Natural killer cell (primary cell): ENCODE data around the gene FBXL7. TPM values are rescaled to one million over a fixed set of nuclear protein-coding genes. Genes with fewer than 3 reads are reported as not detected.

ENCODE experiments used
- ATAC-seq, 3 donors: fragments of 150-1000 bp in 2 of 3; fragments of 200-7000 bp in 1 of 3; cut with Tn5 transposase; 1 replicate in 1 of 3; 2 replicates in 2 of 3; pipeline ENCODE4 v1.10.0; 2021; ENCODE audit warnings: mild to moderate bottlenecking in 2 of 3, moderate library complexity in 2 of 3
- DNase-seq, 2 donors: peaks; one replicate each; pipeline versions ENCODE4 v3.0.0 to v3.0.0-alpha.2; 2013 to 2021; ENCODE audit warnings: mixed read lengths in 1 of 2
- H3K27ac ChIP-seq: one replicate; pipeline ENCODE4 v1.5.1; 2013; ENCODE audit warnings: mild to moderate bottlenecking, low read length
- H3K27me3 ChIP-seq: one replicate; pipeline ENCODE4 v1.6.1; 2013; ENCODE audit warnings: low read length; ENCODE audit not compliant: control insufficient read depth, insufficient read depth
- H3K36me3 ChIP-seq: one replicate; pipeline ENCODE4 v1.6.1; 2013; ENCODE audit warnings: low read length; ENCODE audit not compliant: control insufficient read depth, insufficient read depth
- H3K4me1 ChIP-seq: one replicate; pipeline ENCODE4 v1.6.1; 2013; ENCODE audit warnings: low read length; ENCODE audit not compliant: control insufficient read depth, insufficient read depth
- H3K4me3 ChIP-seq: one replicate; pipeline ENCODE4 v1.5.1; 2013; ENCODE audit warnings: low read length
- H3K9me3 ChIP-seq: one replicate; pipeline ENCODE4 v1.6.1; 2013; ENCODE audit warnings: low read length; ENCODE audit not compliant: control insufficient read depth, insufficient read depth
- H3K27ac Mint-ChIP-seq, 2 donors: one replicate each; pipeline ENCODE4 v1.8.0; 2022; ENCODE audit warnings: mild to moderate bottlenecking in 2 of 2, mixed read lengths in 2 of 2, moderate library complexity in 1 of 2
- H3K27me3 Mint-ChIP-seq, 2 donors: one replicate each; pipeline ENCODE4 v1.8.0; 2022; ENCODE audit warnings: low read depth in 2 of 2, mixed read lengths in 2 of 2
- H3K36me3 Mint-ChIP-seq: one replicate; pipeline ENCODE4 v1.8.0; 2022; ENCODE audit warnings: mixed read lengths
- H3K4me1 Mint-ChIP-seq, 2 donors: one replicate each; pipeline ENCODE4 v1.8.0; 2022; ENCODE audit warnings: mixed read lengths in 2 of 2
- H3K4me3 Mint-ChIP-seq: one replicate; pipeline ENCODE4 v1.8.0; 2022; ENCODE audit warnings: mild to moderate bottlenecking, moderate library complexity, mixed read lengths
- H3K9me3 Mint-ChIP-seq, 2 donors: one replicate each; pipeline ENCODE4 v1.8.0; 2022; ENCODE audit warnings: mixed read lengths in 2 of 2
- CTCF ChIP-seq: fragments of 200-600 bp; IDR thresholded peaks from one replicate; pipeline ENCODE4 v1.8.0; 2022; ENCODE audit warnings: antibody characterized with exemption
- WGBS: methylation state at CpG from one replicate; pipeline ENCODE4 v1.1.7; 2013; ENCODE audit warnings: missing lambda C conversion rate; ENCODE audit not compliant: insufficient coverage; 5-methylcytosine and 5-hydroxymethylcytosine counted together
- intact Hi-C: fragments of 100-400 bp; cut with micrococcal nuclease; formaldehyde crosslinking; loops from one replicate; pipeline ENCODE4 v1.14.2; 2022
- total RNA-seq, 4 donors: library from RNA; stranded (reverse); fragments of 120-200 nt in 1 of 4; gene quantifications; one replicate each; pipeline versions ENCODE4 v1.2.3 to v1.2.4, GENCODE V29; 2013 to 2022

Gene FBXL7
- total RNA-seq, 3 donors from 2014 or later (not counting 1 experiment from before 2014, with no cell fraction given) = not detected

- no peaks in the 10 kb centered on the region for H3K4me1 ChIP-seq
- H3K36me3 ChIP-seq = no peaks in the 10 kb centered on the region
- H3K9me3 Mint-ChIP-seq = peaks cover 14 to 16% of the 10 kb centered on the region in 2 donors
Measured at GRCh38 chr5:15518786-15519185, 18.8 kb downstream of the FBXL7 start.

GRCh38 chr5:15520856-15521255, 20.9 kb downstream of the FBXL7 start:
- Mint-ChIP-seq H3K9me3 (peaks cover 14 to 16% of the 10 kb centered on the region in 2 donors), H3K36me3 (no peaks in the 10 kb centered on the region), H3K27me3 (no peaks in the 10 kb centered on the region), H3K27ac (no peak overlapping the region), H3K4me1 (no peaks in the 10 kb centered on the region), H3K4me3 (no peak overlapping the region)
- no peak for DNase-seq
- no peak for ATAC-seq
- H3K27me3 ChIP-seq = no peaks in the 10 kb centered on the region
- no peaks in the 10 kb centered on the region for H3K4me1 ChIP-seq
- H3K36me3 ChIP-seq = no peaks in the 10 kb centered on the region
- TF ChIP-seq CTCF = no peak
- no peaks in the 10 kb centered on the region for H3K9me3 ChIP-seq
- H3K4me3 ChIP-seq = no peak overlapping the region
- intact Hi-C loops = no loop called here
- WGBS = 93% methylated on average over 5 of the region's 5 CpGs
- H3K27ac ChIP-seq = no peak overlapping the region

More at GRCh38 chr5:15518786-15519185, 18.8 kb downstream of the FBXL7 start:
- ATAC-seq (no peak), DNase-seq (no peak)
- no peak overlapping the region for H3K4me3 Mint-ChIP-seq
- H3K27me3 ChIP-seq = no peaks in the 10 kb centered on the region
- no peak overlapping the region for H3K27ac Mint-ChIP-seq
- TF ChIP-seq CTCF = no peak
- WGBS = 93% methylated on average over 8 of the region's 9 CpGs
- H3K27ac ChIP-seq = no peak overlapping the region
- H3K9me3 ChIP-seq = peaks cover 4% of the 10 kb centered on the region
- H3K27me3 Mint-ChIP-seq = no peaks in the 10 kb centered on the region
- no peaks in the 10 kb centered on the region for H3K4me1 Mint-ChIP-seq
- H3K4me3 ChIP-seq = no peak overlapping the region
- intact Hi-C loops = no loop called here
- H3K36me3 Mint-ChIP-seq = no peaks in the 10 kb centered on the region

GRCh38 chr5:15521381-15522186, 21.6 kb downstream of the FBXL7 start:
- peaks cover 13 to 14% of the 10 kb centered on the region in 2 donors for H3K9me3 Mint-ChIP-seq
- no peak overlapping the region for H3K4me3 Mint-ChIP-seq
- intact Hi-C loops = no loop called here
- Histone ChIP-seq H3K4me3 (no peak overlapping the region), H3K27me3 (no peaks in the 10 kb centered on the region), H3K36me3 (no peaks in the 10 kb centered on the region), H3K9me3 (no peaks in the 10 kb centered on the region), H3K4me1 (no peaks in the 10 kb centered on the region), H3K27ac (no peak overlapping the region)
- no peaks in the 10 kb centered on the region for H3K27me3 Mint-ChIP-seq
- DNase-seq (no peak), ATAC-seq (no peak)
- H3K4me1 Mint-ChIP-seq = no peaks in the 10 kb centered on the region
- H3K36me3 Mint-ChIP-seq = no peaks in the 10 kb centered on the region
- 84% methylated on average over 6 of the region's 8 CpGs for WGBS
- H3K27ac Mint-ChIP-seq = no peak overlapping the region
- TF ChIP-seq CTCF = no peak

GRCh38 chr5:15522187-15522520, 22.2 kb downstream of the FBXL7 start:
- H3K36me3 Mint-ChIP-seq = no peaks in the 10 kb centered on the region
- H3K27me3 Mint-ChIP-seq = no peaks in the 10 kb centered on the region
- WGBS = 100% methylated on average over 2 of the region's 3 CpGs
- no peak for ATAC-seq
- Histone ChIP-seq H3K27ac (no peak overlapping the region), H3K27me3 (no peaks in the 10 kb centered on the region), H3K9me3 (no peaks in the 10 kb centered on the region), H3K36me3 (no peaks in the 10 kb centered on the region), H3K4me3 (no peak overlapping the region), H3K4me1 (no peaks in the 10 kb centered on the region)
- no peak overlapping the region for H3K27ac Mint-ChIP-seq
- intact Hi-C loops = no loop called here
- DNase-seq = no peak
- H3K4me3 Mint-ChIP-seq = no peak overlapping the region
- no peak for TF ChIP-seq CTCF
- peaks cover 13% of the 10 kb centered on the region in 2 donors for H3K9me3 Mint-ChIP-seq
- H3K4me1 Mint-ChIP-seq = no peaks in the 10 kb centered on the region
